Measurements from ENCODE around the gene AFAP1.

GRCh38 chr4:7777017-7777710 lies 162.5 kb downstream of the AFAP1 start:
- TF ChIP-seq, protein P1, sequence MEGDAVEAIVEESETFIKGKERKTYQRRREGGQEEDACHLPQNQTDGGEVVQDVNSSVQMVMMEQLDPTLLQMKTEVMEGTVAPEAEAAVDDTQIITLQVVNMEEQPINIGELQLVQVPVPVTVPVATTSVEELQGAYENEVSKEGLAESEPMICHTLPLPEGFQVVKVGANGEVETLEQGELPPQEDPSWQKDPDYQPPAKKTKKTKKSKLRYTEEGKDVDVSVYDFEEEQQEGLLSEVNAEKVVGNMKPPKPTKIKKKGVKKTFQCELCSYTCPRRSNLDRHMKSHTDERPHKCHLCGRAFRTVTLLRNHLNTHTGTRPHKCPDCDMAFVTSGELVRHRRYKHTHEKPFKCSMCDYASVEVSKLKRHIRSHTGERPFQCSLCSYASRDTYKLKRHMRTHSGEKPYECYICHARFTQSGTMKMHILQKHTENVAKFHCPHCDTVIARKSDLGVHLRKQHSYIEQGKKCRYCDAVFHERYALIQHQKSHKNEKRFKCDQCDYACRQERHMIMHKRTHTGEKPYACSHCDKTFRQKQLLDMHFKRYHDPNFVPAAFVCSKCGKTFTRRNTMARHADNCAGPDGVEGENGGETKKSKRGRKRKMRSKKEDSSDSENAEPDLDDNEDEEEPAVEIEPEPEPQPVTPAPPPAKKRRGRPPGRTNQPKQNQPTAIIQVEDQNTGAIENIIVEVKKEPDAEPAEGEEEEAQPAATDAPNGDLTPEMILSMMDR (IDR thresholded peaks at IDR 0.05) = no peak
- no peak for TF ChIP-seq POLR2A (IDR thresholded peaks at IDR 0.05)
- TF ChIP-seq POLR2AphosphoS5 (IDR thresholded peaks at IDR 0.05) = no peak

All from transverse colon (tissue), 4 donors.